Fibroblast of lung (primary cell): ENCODE data around the gene TEDC1. TPM values are rescaled to one million over a fixed set of nuclear protein-coding genes. Genes with fewer than 3 reads are reported as not detected.

Source experiments
- DNase-seq, 2 donors: peaks; one replicate each; pipeline versions ENCODE4 v3.0.0 to v3.0.0-alpha.2; 2010; ENCODE audit warnings: low read depth in 2 of 2
- H2AFZ ChIP-seq: 2 replicates; pipeline ENCODE4 v1.5.1; 2012; ENCODE audit warnings: low read length, control low read depth, inconsistent platforms
- H3K27ac ChIP-seq: 2 replicates; pipeline ENCODE4 v1.5.1; 2011; ENCODE audit warnings: low read length, control low read depth; ENCODE audit not compliant: insufficient read depth
- H3K27me3 ChIP-seq: 2 replicates; pipeline ENCODE4 v1.5.1; 2011; ENCODE audit warnings: mild to moderate bottlenecking, low read length; ENCODE audit not compliant: control insufficient read depth, insufficient read depth
- H3K36me3 ChIP-seq: 2 replicates; pipeline ENCODE4 v1.5.1; 2011; ENCODE audit warnings: low read length; ENCODE audit not compliant: control insufficient read depth, insufficient read depth
- H3K4me1 ChIP-seq: 2 replicates; pipeline ENCODE4 v1.5.1; 2011; ENCODE audit warnings: low read length; ENCODE audit not compliant: control insufficient read depth, insufficient read depth; ENCODE audit errors: extremely low read depth
- H3K4me2 ChIP-seq: 2 replicates; pipeline ENCODE4 v1.5.1; 2011; ENCODE audit warnings: low read length, control low read depth; ENCODE audit not compliant: insufficient read depth; ENCODE audit errors: extremely low read depth
- H3K4me3 ChIP-seq, 4 experiments: fragments of 200-600 bp in 1 of 4; sonication (generic) in 1 of 4; replicated peaks in 1 of 4; 2 replicates each; pipeline ENCODE4 v1.5.1; 2011 to 2016; ENCODE audit warnings: low read length in 4 of 4, low read depth in 3 of 4, mild to moderate bottlenecking in 3 of 4, control low read depth in 2 of 4, inconsistent platforms in 1 of 4, mixed read lengths in 1 of 4; ENCODE audit not compliant: insufficient read depth in 1 of 4; ENCODE audit errors: control extremely low read depth in 1 of 4
- H3K79me2 ChIP-seq: 2 replicates; pipeline ENCODE4 v1.5.1; 2012; ENCODE audit warnings: mild to moderate bottlenecking, low read length, inconsistent platforms; ENCODE audit not compliant: control insufficient read depth, insufficient read depth
- H3K9ac ChIP-seq: 2 replicates; pipeline ENCODE4 v1.5.1; 2011; ENCODE audit warnings: mild to moderate bottlenecking, low read length, control low read depth; ENCODE audit not compliant: insufficient read depth
- H3K9me3 ChIP-seq: 2 replicates; pipeline ENCODE4 v1.5.1; 2012; ENCODE audit warnings: low read depth, low read length; ENCODE audit not compliant: control insufficient read depth, insufficient read depth
- H4K20me1 ChIP-seq: 2 replicates; pipeline ENCODE4 v1.5.1; 2011; ENCODE audit warnings: low read length; ENCODE audit not compliant: control insufficient read depth, insufficient read depth; ENCODE audit errors: extremely low read depth
- EZH2 ChIP-seq: IDR thresholded peaks from 2 replicates; pipeline ENCODE4 v1.5.1; 2012; ENCODE audit warnings: low read length, control low read depth, mild to moderate bottlenecking; ENCODE audit errors: missing control alignments
- polyA plus RNA-seq, 2 donors: library from polyadenylated mRNA; depleted of rRNA in 1 of 2; stranded (reverse) in 1 of 2; unstranded in 1 of 2; fragments of >200 nt; gene quantifications; 2 replicates each; pipeline ENCODE4 v1.2.1, GENCODE V29; 2011 to 2012; ENCODE audit warnings: missing spikeins in 1 of 2
- total RNA-seq: library from RNA; depleted of rRNA; stranded (reverse); fragments of >200 nt; gene quantifications from 2 replicates; pipeline ENCODE4 v1.2.1, GENCODE V29; 2014
- TF ChIP-seq, protein P1 (sequence below), 2 donors: IDR thresholded peaks in 1 of 2; conservative IDR thresholded peaks in 1 of 2; 1 replicate in 1 of 2; 2 replicates in 1 of 2; pipeline ENCODE4 v1.5.1; 2011 to 2012; ENCODE audit warnings: low read length in 2 of 2, control low read depth in 1 of 2, inconsistent platforms in 1 of 2, low read depth in 1 of 2, mild to moderate bottlenecking in 1 of 2

Gene TEDC1
- total and polyA plus RNA-seq, 2 donors (not counting 1 experiment from before 2014, with no cell fraction given), result 0.69 to 2.5 TPM

GRCh38 chr14:105500726-105501101 lies 9.7 kb downstream of the TEDC1 start:
- Histone ChIP-seq H3K4me2 (no peak overlapping the region), H3K27me3 (no peaks in the 10 kb centered on the region), H3K4me3 (no peak overlapping the region), H3K79me2 (no peaks in the 10 kb centered on the region), H3K9ac (no peak overlapping the region), H2AFZ (no peak overlapping the region), H3K27ac (no peak overlapping the region), H3K4me1 (no peaks in the 10 kb centered on the region), H3K9me3 (no peaks in the 10 kb centered on the region), H4K20me1 (no peaks in the 10 kb centered on the region), H3K36me3 (no peaks in the 10 kb centered on the region)
- no peak for DNase-seq
- TF ChIP-seq EZH2, result no peak
- TF ChIP-seq, protein P1, sequence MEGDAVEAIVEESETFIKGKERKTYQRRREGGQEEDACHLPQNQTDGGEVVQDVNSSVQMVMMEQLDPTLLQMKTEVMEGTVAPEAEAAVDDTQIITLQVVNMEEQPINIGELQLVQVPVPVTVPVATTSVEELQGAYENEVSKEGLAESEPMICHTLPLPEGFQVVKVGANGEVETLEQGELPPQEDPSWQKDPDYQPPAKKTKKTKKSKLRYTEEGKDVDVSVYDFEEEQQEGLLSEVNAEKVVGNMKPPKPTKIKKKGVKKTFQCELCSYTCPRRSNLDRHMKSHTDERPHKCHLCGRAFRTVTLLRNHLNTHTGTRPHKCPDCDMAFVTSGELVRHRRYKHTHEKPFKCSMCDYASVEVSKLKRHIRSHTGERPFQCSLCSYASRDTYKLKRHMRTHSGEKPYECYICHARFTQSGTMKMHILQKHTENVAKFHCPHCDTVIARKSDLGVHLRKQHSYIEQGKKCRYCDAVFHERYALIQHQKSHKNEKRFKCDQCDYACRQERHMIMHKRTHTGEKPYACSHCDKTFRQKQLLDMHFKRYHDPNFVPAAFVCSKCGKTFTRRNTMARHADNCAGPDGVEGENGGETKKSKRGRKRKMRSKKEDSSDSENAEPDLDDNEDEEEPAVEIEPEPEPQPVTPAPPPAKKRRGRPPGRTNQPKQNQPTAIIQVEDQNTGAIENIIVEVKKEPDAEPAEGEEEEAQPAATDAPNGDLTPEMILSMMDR (conservative IDR thresholded peaks at IDR 0.05 in 1 of 2, IDR thresholded peaks at IDR 0.05 in 1 of 2; ENCODE audit: low read depth in 1 of 2, low read length in 2 of 2), result no peak

DNA sequence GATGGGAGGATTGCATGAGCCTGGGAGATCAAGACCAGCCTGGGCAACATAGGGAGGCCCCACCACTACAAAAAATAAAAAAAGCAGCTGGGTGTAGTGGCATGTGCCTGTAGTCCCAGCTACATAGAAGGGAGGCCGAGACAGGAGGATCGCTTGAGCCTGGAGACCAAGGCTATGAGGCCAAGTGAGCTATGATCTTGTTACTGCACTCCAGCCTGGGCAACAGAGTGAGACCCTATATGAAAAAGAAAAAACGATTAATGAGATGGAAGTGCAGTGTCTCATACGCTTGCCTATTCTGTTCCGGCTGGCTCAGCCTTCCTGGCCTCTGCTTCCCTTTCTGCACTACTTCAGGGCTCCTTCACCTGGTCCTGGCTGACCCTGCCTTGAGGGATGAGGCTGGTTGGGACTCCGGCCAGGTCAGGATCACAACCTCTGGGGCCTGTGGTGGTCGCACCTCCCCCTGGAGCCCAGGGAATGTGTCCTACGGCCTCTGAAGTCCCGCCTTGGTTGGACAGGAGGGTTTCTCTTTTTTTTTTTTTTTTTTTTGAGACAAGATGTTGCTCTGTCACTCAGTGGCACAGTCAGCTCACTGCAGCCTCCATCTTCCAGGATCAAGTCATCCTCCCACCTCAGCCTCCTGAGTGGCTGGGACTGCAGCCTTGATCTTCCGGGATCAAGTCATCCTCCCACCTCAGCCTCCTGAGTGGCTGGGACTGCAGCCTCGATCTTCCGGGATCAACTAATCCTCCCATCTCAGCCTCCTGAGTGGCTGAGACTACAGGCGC lies 10.7 kb downstream of the TEDC1 start:
- no peak overlapping the region for H3K27ac ChIP-seq
- DNase-seq, result no peak

GRCh38 chr14:105502446-105503295 lies 11.6 kb downstream of the TEDC1 start:
- no peak overlapping the region for H2AFZ ChIP-seq
- no peaks in the 10 kb centered on the region for H3K4me1 ChIP-seq
- H3K9ac ChIP-seq, result no peak overlapping the region
- no peak overlapping the region for H3K4me2 ChIP-seq
- H3K27me3 ChIP-seq, result no peaks in the 10 kb centered on the region
- no peaks in the 10 kb centered on the region for H4K20me1 ChIP-seq
- no peaks in the 10 kb centered on the region for H3K36me3 ChIP-seq
- no peak overlapping the region for H3K27ac ChIP-seq
- H3K9me3 ChIP-seq, result no peaks in the 10 kb centered on the region
- no peak for TF ChIP-seq EZH2
- TF ChIP-seq, protein P1 (conservative IDR thresholded peaks at IDR 0.05 in 1 of 2, IDR thresholded peaks at IDR 0.05 in 1 of 2; ENCODE audit: low read depth in 1 of 2, low read length in 2 of 2), result no peak
- DNase-seq, result no peak
- H3K4me3 ChIP-seq, result no peak overlapping the region
- no peaks in the 10 kb centered on the region for H3K79me2 ChIP-seq

More for the DNA sequence above, 10.7 kb downstream of the TEDC1 start:
- Histone ChIP-seq H3K9ac (no peak overlapping the region), H3K36me3 (no peaks in the 10 kb centered on the region), H3K4me2 (no peak overlapping the region), H3K27me3 (no peaks in the 10 kb centered on the region), H3K4me3 (no peak overlapping the region), H4K20me1 (no peaks in the 10 kb centered on the region), H2AFZ (no peak overlapping the region), H3K4me1 (no peaks in the 10 kb centered on the region), H3K9me3 (no peaks in the 10 kb centered on the region), H3K79me2 (no peaks in the 10 kb centered on the region)
- TF ChIP-seq, protein P1 (conservative IDR thresholded peaks at IDR 0.05 in 1 of 2, IDR thresholded peaks at IDR 0.05 in 1 of 2; ENCODE audit: low read depth in 1 of 2, low read length in 2 of 2), result no peak
- no peak for TF ChIP-seq EZH2
